Endodermal cell (in vitro differentiated cells): ENCODE results near the gene IKZF2. TPM values are rescaled to one million over a fixed set of nuclear protein-coding genes. Genes with fewer than 3 reads are reported as not detected.

Experiments
- DNase-seq: peaks from one replicate; pipeline ENCODE4 v3.0.0-alpha.2; 2017
- H3K27ac ChIP-seq: 2 replicates; pipeline ENCODE4 v1.5.1; 2013; ENCODE audit warnings: mild to moderate bottlenecking, low read depth, low read length, moderate library complexity
- H3K27me3 ChIP-seq: 2 replicates; pipeline ENCODE4 v1.6.1; 2013; ENCODE audit warnings: mild to moderate bottlenecking, low read length, moderate library complexity; ENCODE audit not compliant: insufficient read depth, control insufficient read depth, poor library complexity, severe bottlenecking
- H3K36me3 ChIP-seq: 2 replicates; pipeline ENCODE4 v1.7.0; 2013; ENCODE audit warnings: mild to moderate bottlenecking, low read length, moderate library complexity; ENCODE audit not compliant: control insufficient read depth, insufficient read depth
- H3K4me1 ChIP-seq: one replicate; pipeline ENCODE4 v1.7.0; 2013; ENCODE audit warnings: low read length; ENCODE audit not compliant: control insufficient read depth, insufficient read depth
- H3K4me3 ChIP-seq: 2 replicates; pipeline ENCODE4 v1.5.1; 2013; ENCODE audit warnings: mild to moderate bottlenecking, low read length, moderate library complexity
- H3K9ac ChIP-seq: 2 replicates; pipeline ENCODE4 v1.6.1; 2013; ENCODE audit warnings: mild to moderate bottlenecking, low read length, moderate library complexity; ENCODE audit not compliant: poor library complexity, severe bottlenecking; ENCODE audit errors: extremely low read depth
- H3K9me3 ChIP-seq: 2 replicates; pipeline ENCODE4 v1.6.1; 2013; ENCODE audit warnings: mild to moderate bottlenecking, low read length, moderate library complexity; ENCODE audit not compliant: control insufficient read depth
- H3K27ac Mint-ChIP-seq: 2 replicates; pipeline ENCODE4 v1.8.0; 2020; ENCODE audit warnings: mixed read lengths
- H3K27me3 Mint-ChIP-seq: 2 replicates; pipeline ENCODE4 v1.8.0; 2021; ENCODE audit warnings: mild to moderate bottlenecking, mixed read lengths; ENCODE audit not compliant: insufficient read depth
- H3K36me3 Mint-ChIP-seq: 2 replicates; pipeline ENCODE4 v1.8.0; 2020; ENCODE audit warnings: low read depth, mixed read lengths
- H3K4me1 Mint-ChIP-seq: 2 replicates; pipeline ENCODE4 v1.8.0; 2020; ENCODE audit warnings: mixed read lengths
- H3K4me3 Mint-ChIP-seq: 2 replicates; pipeline ENCODE4 v1.8.0; 2020; ENCODE audit warnings: mild to moderate bottlenecking, moderate library complexity, mixed read lengths
- H3K9me3 Mint-ChIP-seq: 2 replicates; pipeline ENCODE4 v1.8.0; 2020; ENCODE audit warnings: mild to moderate bottlenecking, mixed read lengths
- WGBS, 2 experiments: methylation state at CpG; one replicate each; pipeline versions ENCODE4 v1.1.5 to v1.1.7; 2013; ENCODE audit warnings: missing lambda C conversion rate in 2 of 2, mixed read lengths in 1 of 2; ENCODE audit not compliant: insufficient coverage in 1 of 2, insufficient read length in 1 of 2; 5-methylcytosine and 5-hydroxymethylcytosine counted together
- total RNA-seq, 2 donors: library from RNA; stranded (reverse); fragmentation: NEBNext Ultra II Directional in 1 of 2; extraction: Animal tissue kit (Norgen Biotek cat#: 25700) in 1 of 2; gene quantifications; 2 replicates in 1 of 2; 3 replicates in 1 of 2; pipeline ENCODE4 v1.2.1, GENCODE V29; 2021
- TF ChIP-seq, protein P1 (sequence below): fragments of 200-600 bp; sonication (generic); conservative IDR thresholded peaks from 2 replicates; pipeline ENCODE4 v1.5.0; 2021; ENCODE audit warnings: antibody characterized with exemption, mild to moderate bottlenecking

IKZF2 gene
- total RNA-seq, 2 donors from 2014 or later, result 3.9 to 8.7 TPM

- Histone ChIP-seq H3K9me3 (no peaks in the 10 kb centered on the region), H3K9ac (no peak overlapping the region), H3K4me3 (no peak overlapping the region), H3K27me3 (no peaks in the 10 kb centered on the region), H3K27ac (no peak overlapping the region), H3K4me1 (peaks cover 6% of the 10 kb centered on the region), H3K36me3 (no peaks in the 10 kb centered on the region)
- Mint-ChIP-seq H3K27me3 (no peaks in the 10 kb centered on the region), H3K9me3 (no peaks in the 10 kb centered on the region), H3K4me3 (no peak overlapping the region), H3K4me1 (peaks cover 11% of the 10 kb centered on the region), H3K27ac (no peak overlapping the region), H3K36me3 (peaks cover 5% of the 10 kb centered on the region)
- TF ChIP-seq, protein P1, sequence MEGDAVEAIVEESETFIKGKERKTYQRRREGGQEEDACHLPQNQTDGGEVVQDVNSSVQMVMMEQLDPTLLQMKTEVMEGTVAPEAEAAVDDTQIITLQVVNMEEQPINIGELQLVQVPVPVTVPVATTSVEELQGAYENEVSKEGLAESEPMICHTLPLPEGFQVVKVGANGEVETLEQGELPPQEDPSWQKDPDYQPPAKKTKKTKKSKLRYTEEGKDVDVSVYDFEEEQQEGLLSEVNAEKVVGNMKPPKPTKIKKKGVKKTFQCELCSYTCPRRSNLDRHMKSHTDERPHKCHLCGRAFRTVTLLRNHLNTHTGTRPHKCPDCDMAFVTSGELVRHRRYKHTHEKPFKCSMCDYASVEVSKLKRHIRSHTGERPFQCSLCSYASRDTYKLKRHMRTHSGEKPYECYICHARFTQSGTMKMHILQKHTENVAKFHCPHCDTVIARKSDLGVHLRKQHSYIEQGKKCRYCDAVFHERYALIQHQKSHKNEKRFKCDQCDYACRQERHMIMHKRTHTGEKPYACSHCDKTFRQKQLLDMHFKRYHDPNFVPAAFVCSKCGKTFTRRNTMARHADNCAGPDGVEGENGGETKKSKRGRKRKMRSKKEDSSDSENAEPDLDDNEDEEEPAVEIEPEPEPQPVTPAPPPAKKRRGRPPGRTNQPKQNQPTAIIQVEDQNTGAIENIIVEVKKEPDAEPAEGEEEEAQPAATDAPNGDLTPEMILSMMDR, result no peak
- 88% methylated on average over 1 of the region's 1 CpG; no CpG with 5 or more reads in 1 of the 2 experiments for WGBS, 2 experiments
- no peak for DNase-seq
Observed at GRCh38 chr2:213010106-213010779, 141.2 kb downstream of the IKZF2 start.

DNA sequence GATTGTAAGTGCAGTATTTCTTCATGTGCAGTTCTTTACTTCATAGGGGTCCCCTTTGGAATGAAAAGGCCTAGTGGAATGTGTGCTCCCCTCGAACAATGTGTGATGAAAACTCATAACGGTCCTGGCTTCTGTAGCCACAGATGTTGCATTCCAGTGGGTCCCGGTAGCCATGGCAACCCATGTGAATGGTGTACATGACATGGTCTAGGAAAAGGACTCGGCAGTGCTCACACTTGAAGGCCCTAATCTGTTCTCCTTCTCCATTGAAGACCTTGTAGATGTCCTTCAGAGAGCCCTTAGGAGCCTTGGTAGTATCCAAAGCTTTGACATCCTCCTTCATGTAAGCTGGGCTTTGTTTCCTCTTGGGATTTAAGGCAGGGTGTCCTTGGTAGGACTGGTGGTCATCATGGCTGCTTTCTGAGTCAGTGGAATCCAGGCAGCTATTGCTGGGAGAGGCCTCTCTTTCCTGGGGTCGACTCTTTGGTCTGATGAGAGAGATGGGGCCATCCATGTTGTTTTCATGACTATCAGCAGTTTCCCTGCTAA is 144.0 kb downstream of the IKZF2 start:
- H3K4me3 ChIP-seq, result no peak overlapping the region
- Mint-ChIP-seq H3K9me3 (no peaks in the 10 kb centered on the region), H3K36me3 (peaks cover 5% of the 10 kb centered on the region), H3K27me3 (no peaks in the 10 kb centered on the region), H3K27ac (no peak overlapping the region), H3K4me1 (peaks cover 11% of the 10 kb centered on the region), H3K4me3 (no peak overlapping the region)
- peaks cover 6% of the 10 kb centered on the region for H3K4me1 ChIP-seq
- WGBS, 2 experiments, result 72 to 91% methylated on average over 4 to 5 of the region's 5 CpGs
- DNase-seq, result no peak
- no peaks in the 10 kb centered on the region for H3K27me3 ChIP-seq
- no peaks in the 10 kb centered on the region for H3K36me3 ChIP-seq
- H3K9ac ChIP-seq, result no peak overlapping the region
- TF ChIP-seq, protein P1, result no peak
- H3K9me3 ChIP-seq, result no peaks in the 10 kb centered on the region
- no peak overlapping the region for H3K27ac ChIP-seq

DNA sequence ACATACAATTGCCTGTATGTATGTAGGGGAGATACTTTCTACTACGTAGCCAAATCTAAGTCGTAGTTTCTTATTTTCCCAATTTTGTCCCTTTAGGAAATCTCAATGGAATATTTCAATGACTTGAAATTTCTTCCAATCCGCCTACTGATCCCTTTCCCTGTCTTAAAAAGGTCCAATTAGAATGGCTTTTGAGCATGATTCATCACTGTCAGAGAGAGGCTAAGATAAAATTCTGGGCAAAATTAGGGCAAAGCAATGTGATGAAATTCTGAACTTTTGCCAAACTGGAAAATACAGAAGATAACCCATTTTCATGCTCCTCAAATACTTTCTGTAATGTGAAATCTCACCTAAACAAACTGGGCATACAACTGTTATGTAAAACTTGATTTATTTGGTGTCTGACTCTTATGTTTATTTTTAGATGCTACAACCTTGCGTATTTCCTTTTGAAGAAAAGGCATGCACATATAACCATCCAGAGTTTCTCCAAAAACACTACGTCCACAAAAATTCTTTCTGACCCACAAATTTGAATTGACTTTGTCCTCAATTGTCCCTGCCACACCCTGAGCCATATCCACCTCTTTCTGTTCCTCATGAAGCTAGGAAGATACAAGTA is 147.1 kb downstream of the IKZF2 start:
- Mint-ChIP-seq H3K4me1 (peaks cover 13% of the 10 kb centered on the region), H3K9me3 (no peaks in the 10 kb centered on the region), H3K27me3 (no peaks in the 10 kb centered on the region), H3K27ac (no peak overlapping the region), H3K36me3 (peaks cover 5% of the 10 kb centered on the region), H3K4me3 (no peak overlapping the region)
- Histone ChIP-seq H3K4me1 (peaks cover 6% of the 10 kb centered on the region), H3K27ac (no peak overlapping the region), H3K9ac (no peak overlapping the region), H3K36me3 (no peaks in the 10 kb centered on the region), H3K4me3 (no peak overlapping the region), H3K9me3 (no peaks in the 10 kb centered on the region), H3K27me3 (no peaks in the 10 kb centered on the region)
- TF ChIP-seq, protein P1, result no peak
- no peak for DNase-seq
- WGBS, 2 experiments, result 75 to 97% methylated on average over 2 to 5 of the region's 5 CpGs
